K562 treated with DMSO at 1 percent for 4 hours (cell line): Measurements from ENCODE around the gene DAP3. TPM values are rescaled to one million over a fixed set of nuclear protein-coding genes. Genes with fewer than 3 reads are reported as not detected.

ENCODE experiments used
- total RNA-seq: library from RNA; unstranded; fragments of 300-600 nt; gene quantifications from 2 replicates; pipeline ENCODE4 v1.2.3, GENCODE V29; 2022; ENCODE audit not compliant: insufficient read depth

DAP3 gene
- 120 and 127 TPM in 2 replicates for total RNA-seq

DNA sequence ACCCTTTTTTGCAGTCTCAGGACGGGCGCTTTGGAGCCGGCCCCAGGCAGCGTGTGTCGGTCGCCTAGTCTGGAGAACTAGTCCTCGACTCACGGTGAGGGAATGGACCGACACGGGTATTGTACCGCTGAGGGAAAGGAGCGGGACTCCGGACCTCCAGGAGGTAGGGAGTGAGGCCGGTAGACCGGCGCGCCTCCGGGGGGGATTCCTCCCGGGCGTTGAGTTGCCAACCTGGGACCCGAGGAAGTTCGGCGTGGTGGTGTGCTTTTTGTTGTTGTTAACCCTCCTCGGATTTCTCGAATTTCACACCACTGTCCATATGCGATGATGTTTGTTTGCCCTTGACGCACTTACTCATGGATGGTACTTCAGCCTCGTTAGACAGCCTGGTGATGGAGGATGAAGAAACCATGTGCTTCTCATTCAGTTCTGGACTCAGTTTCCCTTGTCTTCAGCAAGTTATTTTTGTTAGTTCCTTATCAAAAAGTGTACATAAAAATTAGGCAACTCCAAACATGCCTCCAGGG is at the start of gene DAP3:
Gene DAP3 (plus strand): TSS at position 11 of the 527 bp plus-strand sequence. CDS start 20,689 bp downstream, outside the sequence.

GRCh38 chr1:155688324-155689080 is 389 bp upstream of the DAP3 start, which contains the start of gene YY1AP1:
TSS of gene YY1AP1 (minus strand) at chr1:155688774. CDS start at chr1:155680436, 8,338 bp downstream.

Other genes with a start within 250 kb of the DAP3 start
- gene ASH1L, start 126.3 kb upstream of the DAP3 start, total RNA-seq, result 6.7 and 11.1 TPM in 2 replicates
- 16.0 and 16.7 TPM in 2 replicates for gene MSTO1, start 78.9 kb upstream of the DAP3 start, total RNA-seq
- 46.6 and 54.0 TPM in 2 replicates for gene YY1AP1, start 317 bp upstream of the DAP3 start, total RNA-seq
- 15.2 and 17.5 TPM in 2 replicates for gene GON4L, start 168.1 kb downstream of the DAP3 start, total RNA-seq
- 0.52 and 0.73 TPM in 2 replicates for gene SYT11, start 170.5 kb downstream of the DAP3 start, total RNA-seq
- gene RIT1, start 222.3 kb downstream of the DAP3 start, total RNA-seq, result 29.7 and 34.8 TPM in 2 replicates
- gene KHDC4, start 245.3 kb downstream of the DAP3 start, total RNA-seq, result 60.3 and 85.8 TPM in 2 replicates